GM12878 (cell line): ENCODE data around the gene DARS1. TPM values are rescaled to one million over a fixed set of nuclear protein-coding genes. Genes with fewer than 3 reads are reported as not detected.

Source experiments
- ATF7 ChIP-seq: fragments of 450-650 bp; IDR thresholded peaks from 2 replicates; pipeline ENCODE4 v1.6.1; 2016; ENCODE audit warnings: low read depth, mild to moderate bottlenecking
- BACH1 ChIP-seq: fragments of 450-650 bp; IDR thresholded peaks from 2 replicates; pipeline ENCODE4 v1.6.1; 2017; ENCODE audit warnings: mild to moderate bottlenecking, borderline replicate concordance
- EED ChIP-seq: sonication (generic); IDR thresholded peaks from 2 replicates; pipeline ENCODE4 v1.6.1; 2016; ENCODE audit warnings: antibody characterized with exemption, low read depth
- IKZF1 ChIP-seq: fragments of 450-650 bp; conservative IDR thresholded peaks from 2 replicates; pipeline ENCODE4 v1.6.1; 2017; ENCODE audit warnings: antibody characterized with exemption, mild to moderate bottlenecking
- IRF4 ChIP-seq: IDR thresholded peaks from 2 replicates; pipeline ENCODE4 v1.6.1; 2011; ENCODE audit warnings: low read depth, low read length
- MYC ChIP-seq: IDR thresholded peaks from 2 replicates; pipeline ENCODE4 v1.6.1; 2011; ENCODE audit warnings: mild to moderate bottlenecking, low read length, moderate library complexity, inconsistent platforms; ENCODE audit not compliant: insufficient read depth, insufficient replicate concordance, insufficient read length, severe bottlenecking
- NFIC ChIP-seq: IDR thresholded peaks from 2 replicates; pipeline ENCODE4 v1.6.1; 2012; ENCODE audit warnings: low read depth, mild to moderate bottlenecking, inconsistent platforms, low read length, moderate library complexity
- POLR2AphosphoS2 ChIP-seq: IDR thresholded peaks from 2 replicates; pipeline ENCODE4 v1.6.1; 2011; ENCODE audit warnings: low read depth, mild to moderate bottlenecking, low read length, improper control_type of control experiment, moderate library complexity
- RCOR1 ChIP-seq: conservative IDR thresholded peaks from 2 replicates; pipeline ENCODE4 v1.6.1; 2012; ENCODE audit warnings: low read depth, low read length, improper control_type of control experiment
- RELA ChIP-seq: fragments of 450-650 bp; IDR thresholded peaks from 2 replicates; pipeline ENCODE4 v1.8.0; 2014; ENCODE audit warnings: borderline replicate concordance; ENCODE audit not compliant: partially characterized antibody
- SMARCA5 ChIP-seq: fragments of 450-650 bp; IDR thresholded peaks from 2 replicates; pipeline ENCODE4 v1.6.1; 2017; ENCODE audit warnings: mild to moderate bottlenecking
- SUPT20H ChIP-seq: IDR thresholded peaks from 2 replicates; pipeline ENCODE4 v1.6.1; 2011; ENCODE audit warnings: low read depth, mild to moderate bottlenecking, low read length, moderate library complexity, borderline replicate concordance; ENCODE audit not compliant: control insufficient read depth
- ZNF274 ChIP-seq: IDR thresholded peaks from one replicate; pipeline ENCODE4 v1.8.0; 2011; ENCODE audit not compliant: insufficient read length, insufficient read depth
- ZNF384 ChIP-seq: IDR thresholded peaks from 2 replicates; pipeline ENCODE4 v1.6.1; 2012; ENCODE audit warnings: low read depth, mild to moderate bottlenecking, low read length, improper control_type of control experiment, borderline replicate concordance
- ZNF622 ChIP-seq: fragments of 450-650 bp; IDR thresholded peaks from 2 replicates; pipeline ENCODE4 v1.6.1; 2017; ENCODE audit warnings: mild to moderate bottlenecking, inconsistent platforms
- ZSCAN29 ChIP-seq: fragments of 450-650 bp; IDR thresholded peaks from 2 replicates; pipeline ENCODE4 v1.6.1; 2017; ENCODE audit warnings: mild to moderate bottlenecking, moderate library complexity
- polyA plus RNA-seq, 11 experiments: library from polyadenylated mRNA; depleted of rRNA in 4 of 11; unstranded in 6 of 11; stranded (reverse) in 5 of 11; fragments of >200 nt; fragmentation: Nextera tagmentation in 4 of 11; fragmentation: Illumina TruSeq in 1 of 11; extraction: Ambion mirVana in 4 of 11; extraction: Trizol in 1 of 11; gene quantifications; 1 replicate in 1 of 11; 2 replicates in 10 of 11; pipeline versions ENCODE4 v1.2.1 to v1.2.3, GENCODE V29; 2011 to 2016; ENCODE audit warnings: inconsistent platforms in 2 of 11, missing spikeins in 2 of 11, low read depth in 1 of 11
- total RNA-seq, 4 experiments: library from RNA; depleted of rRNA in 3 of 4; stranded (reverse); fragments of >200 nt in 3 of 4; fragmentation: Illumina TruSeq in 1 of 4; extraction: Trizol in 1 of 4; gene quantifications; 2 replicates each; pipeline versions ENCODE4 v1.2.1 to v1.2.3, GENCODE V29; 2013 to 2021
- TF ChIP-seq, protein P1 (sequence below): fragments of 450-650 bp; IDR thresholded peaks from 2 replicates; pipeline ENCODE4 v1.6.1; 2017; ENCODE audit warnings: low read depth, mild to moderate bottlenecking, moderate library complexity
- TF ChIP-seq, protein P2 (sequence below): fragments of 450-650 bp; IDR thresholded peaks from 2 replicates; pipeline ENCODE4 v1.6.1; 2016; ENCODE audit warnings: mild to moderate bottlenecking, moderate library complexity, borderline replicate concordance
- TF ChIP-seq, protein P3 (sequence below): fragments of 450-650 bp; IDR thresholded peaks from 2 replicates; pipeline ENCODE4 v1.6.1; 2017; ENCODE audit warnings: mild to moderate bottlenecking, low read depth, inconsistent platforms; ENCODE audit not compliant: poor library complexity, severe bottlenecking
- TF ChIP-seq, protein P4 (sequence below): fragments of 450-650 bp; IDR thresholded peaks from 2 replicates; pipeline ENCODE4 v1.6.1; 2014; ENCODE audit warnings: mild to moderate bottlenecking
- TF ChIP-seq, protein P5 (sequence below): fragments of 450-650 bp; IDR thresholded peaks from 2 replicates; pipeline ENCODE4 v1.6.1; 2016; ENCODE audit warnings: mild to moderate bottlenecking

Gene DARS1
- total and polyA plus RNA-seq, 10 of the 15 experiments (the other 5 are each of a cell fraction or from before 2014, with no cell fraction given), result 91.0 to 387 (median 137) TPM

DNA sequence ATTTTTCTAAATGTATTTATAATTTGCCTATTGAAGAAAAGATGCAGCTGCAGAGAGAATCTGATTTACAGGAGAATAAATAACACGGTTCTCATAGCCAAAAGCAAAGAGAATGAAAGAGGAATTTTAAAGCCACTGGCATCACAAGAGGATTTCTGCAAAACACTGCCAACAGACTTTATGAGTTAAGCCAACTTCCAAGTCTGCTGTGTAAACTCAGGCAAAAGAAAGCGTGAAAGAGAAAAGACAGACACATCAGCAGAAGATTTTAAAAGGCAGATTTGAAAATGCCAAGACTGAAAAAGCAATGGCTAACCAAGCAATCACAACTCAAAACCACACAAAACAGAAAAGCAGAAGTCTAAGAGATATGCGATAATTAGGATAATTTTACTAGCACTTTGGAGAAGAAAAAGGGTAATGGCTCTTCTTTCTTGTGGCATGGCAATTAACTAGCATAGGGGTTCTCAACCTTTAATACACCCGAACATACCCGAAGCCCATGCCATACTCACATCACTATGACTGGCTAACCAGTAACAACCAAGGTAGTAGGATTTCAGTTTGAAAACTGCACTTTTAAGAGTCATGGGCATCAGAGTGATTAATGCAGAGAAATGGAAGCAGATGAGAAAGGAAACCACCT, 4.9 kb downstream of the DARS1 start (continued):
- TF ChIP-seq, protein P1, sequence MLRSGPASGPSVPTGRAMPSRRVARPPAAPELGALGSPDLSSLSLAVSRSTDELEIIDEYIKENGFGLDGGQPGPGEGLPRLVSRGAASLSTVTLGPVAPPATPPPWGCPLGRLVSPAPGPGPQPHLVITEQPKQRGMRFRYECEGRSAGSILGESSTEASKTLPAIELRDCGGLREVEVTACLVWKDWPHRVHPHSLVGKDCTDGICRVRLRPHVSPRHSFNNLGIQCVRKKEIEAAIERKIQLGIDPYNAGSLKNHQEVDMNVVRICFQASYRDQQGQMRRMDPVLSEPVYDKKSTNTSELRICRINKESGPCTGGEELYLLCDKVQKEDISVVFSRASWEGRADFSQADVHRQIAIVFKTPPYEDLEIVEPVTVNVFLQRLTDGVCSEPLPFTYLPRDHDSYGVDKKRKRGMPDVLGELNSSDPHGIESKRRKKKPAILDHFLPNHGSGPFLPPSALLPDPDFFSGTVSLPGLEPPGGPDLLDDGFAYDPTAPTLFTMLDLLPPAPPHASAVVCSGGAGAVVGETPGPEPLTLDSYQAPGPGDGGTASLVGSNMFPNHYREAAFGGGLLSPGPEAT, result peak; percentile 58; the same call in 1 of the 2 replicates
- no peak for TF ChIP-seq IRF4
- TF ChIP-seq ZNF622, result no peak
- TF ChIP-seq, protein P2, sequence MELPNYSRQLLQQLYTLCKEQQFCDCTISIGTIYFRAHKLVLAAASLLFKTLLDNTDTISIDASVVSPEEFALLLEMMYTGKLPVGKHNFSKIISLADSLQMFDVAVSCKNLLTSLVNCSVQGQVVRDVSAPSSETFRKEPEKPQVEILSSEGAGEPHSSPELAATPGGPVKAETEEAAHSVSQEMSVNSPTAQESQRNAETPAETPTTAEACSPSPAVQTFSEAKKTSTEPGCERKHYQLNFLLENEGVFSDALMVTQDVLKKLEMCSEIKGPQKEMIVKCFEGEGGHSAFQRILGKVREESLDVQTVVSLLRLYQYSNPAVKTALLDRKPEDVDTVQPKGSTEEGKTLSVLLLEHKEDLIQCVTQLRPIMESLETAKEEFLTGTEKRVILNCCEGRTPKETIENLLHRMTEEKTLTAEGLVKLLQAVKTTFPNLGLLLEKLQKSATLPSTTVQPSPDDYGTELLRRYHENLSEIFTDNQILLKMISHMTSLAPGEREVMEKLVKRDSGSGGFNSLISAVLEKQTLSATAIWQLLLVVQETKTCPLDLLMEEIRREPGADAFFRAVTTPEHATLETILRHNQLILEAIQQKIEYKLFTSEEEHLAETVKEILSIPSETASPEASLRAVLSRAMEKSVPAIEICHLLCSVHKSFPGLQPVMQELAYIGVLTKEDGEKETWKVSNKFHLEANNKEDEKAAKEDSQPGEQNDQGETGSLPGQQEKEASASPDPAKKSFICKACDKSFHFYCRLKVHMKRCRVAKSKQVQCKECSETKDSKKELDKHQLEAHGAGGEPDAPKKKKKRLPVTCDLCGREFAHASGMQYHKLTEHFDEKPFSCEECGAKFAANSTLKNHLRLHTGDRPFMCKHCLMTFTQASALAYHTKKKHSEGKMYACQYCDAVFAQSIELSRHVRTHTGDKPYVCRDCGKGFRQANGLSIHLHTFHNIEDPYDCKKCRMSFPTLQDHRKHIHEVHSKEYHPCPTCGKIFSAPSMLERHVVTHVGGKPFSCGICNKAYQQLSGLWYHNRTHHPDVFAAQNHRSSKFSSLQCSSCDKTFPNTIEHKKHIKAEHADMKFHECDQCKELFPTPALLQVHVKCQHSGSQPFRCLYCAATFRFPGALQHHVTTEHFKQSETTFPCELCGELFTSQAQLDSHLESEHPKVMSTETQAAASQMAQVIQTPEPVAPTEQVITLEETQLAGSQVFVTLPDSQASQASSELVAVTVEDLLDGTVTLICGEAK, result no peak
- TF ChIP-seq ZSCAN29, result no peak
- no peak for TF ChIP-seq POLR2AphosphoS2
- TF ChIP-seq BACH1, result no peak; the same call in 1 of the 2 replicates
- TF ChIP-seq NFIC, result no peak
- TF ChIP-seq MYC, result no peak
- no peak for TF ChIP-seq ZNF384
- TF ChIP-seq ZNF274, result no peak
- TF ChIP-seq, protein P3, sequence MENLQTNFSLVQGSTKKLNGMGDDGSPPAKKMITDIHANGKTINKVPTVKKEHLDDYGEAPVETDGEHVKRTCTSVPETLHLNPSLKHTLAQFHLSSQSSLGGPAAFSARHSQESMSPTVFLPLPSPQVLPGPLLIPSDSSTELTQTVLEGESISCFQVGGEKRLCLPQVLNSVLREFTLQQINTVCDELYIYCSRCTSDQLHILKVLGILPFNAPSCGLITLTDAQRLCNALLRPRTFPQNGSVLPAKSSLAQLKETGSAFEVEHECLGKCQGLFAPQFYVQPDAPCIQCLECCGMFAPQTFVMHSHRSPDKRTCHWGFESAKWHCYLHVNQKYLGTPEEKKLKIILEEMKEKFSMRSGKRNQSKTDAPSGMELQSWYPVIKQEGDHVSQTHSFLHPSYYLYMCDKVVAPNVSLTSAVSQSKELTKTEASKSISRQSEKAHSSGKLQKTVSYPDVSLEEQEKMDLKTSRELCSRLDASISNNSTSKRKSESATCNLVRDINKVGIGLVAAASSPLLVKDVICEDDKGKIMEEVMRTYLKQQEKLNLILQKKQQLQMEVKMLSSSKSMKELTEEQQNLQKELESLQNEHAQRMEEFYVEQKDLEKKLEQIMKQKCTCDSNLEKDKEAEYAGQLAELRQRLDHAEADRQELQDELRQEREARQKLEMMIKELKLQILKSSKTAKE, result peak; percentile 71
- TF ChIP-seq, protein P4, sequence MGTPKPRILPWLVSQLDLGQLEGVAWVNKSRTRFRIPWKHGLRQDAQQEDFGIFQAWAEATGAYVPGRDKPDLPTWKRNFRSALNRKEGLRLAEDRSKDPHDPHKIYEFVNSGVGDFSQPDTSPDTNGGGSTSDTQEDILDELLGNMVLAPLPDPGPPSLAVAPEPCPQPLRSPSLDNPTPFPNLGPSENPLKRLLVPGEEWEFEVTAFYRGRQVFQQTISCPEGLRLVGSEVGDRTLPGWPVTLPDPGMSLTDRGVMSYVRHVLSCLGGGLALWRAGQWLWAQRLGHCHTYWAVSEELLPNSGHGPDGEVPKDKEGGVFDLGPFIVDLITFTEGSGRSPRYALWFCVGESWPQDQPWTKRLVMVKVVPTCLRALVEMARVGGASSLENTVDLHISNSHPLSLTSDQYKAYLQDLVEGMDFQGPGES, result no peak
- TF ChIP-seq, protein P5, sequence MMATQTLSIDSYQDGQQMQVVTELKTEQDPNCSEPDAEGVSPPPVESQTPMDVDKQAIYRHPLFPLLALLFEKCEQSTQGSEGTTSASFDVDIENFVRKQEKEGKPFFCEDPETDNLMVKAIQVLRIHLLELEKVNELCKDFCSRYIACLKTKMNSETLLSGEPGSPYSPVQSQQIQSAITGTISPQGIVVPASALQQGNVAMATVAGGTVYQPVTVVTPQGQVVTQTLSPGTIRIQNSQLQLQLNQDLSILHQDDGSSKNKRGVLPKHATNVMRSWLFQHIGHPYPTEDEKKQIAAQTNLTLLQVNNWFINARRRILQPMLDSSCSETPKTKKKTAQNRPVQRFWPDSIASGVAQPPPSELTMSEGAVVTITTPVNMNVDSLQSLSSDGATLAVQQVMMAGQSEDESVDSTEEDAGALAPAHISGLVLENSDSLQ, result peak; percentile 31
- peak; percentile 68 for TF ChIP-seq ATF7
- no peak for TF ChIP-seq SUPT20H
- TF ChIP-seq RCOR1, result no peak
- TF ChIP-seq RELA, result no peak
- TF ChIP-seq EED, result no peak
- peak; percentile 69 for TF ChIP-seq IKZF1
- TF ChIP-seq SMARCA5, result no peak
